NCI-H82 treated with DMSO at 0.1 percent for 48 hours (cell line): ENCODE data around the gene CHTF8.
A peak's percentile ranks its signal among the peaks of the same experiment; 100 is the strongest.
"Not testable (repeated sequence)": the region's sequence is repeated elsewhere in the genome, so short reads cannot be mapped to it uniquely, and the experiment has no call there.

Experiments
- DNase-seq: peaks from one replicate; lab custom pipeline; 2025; ENCODE audit not compliant: unreplicated experiment; lab: John Stamatoyannopoulos, UW

The CHTF8 gene

GRCh38 chr16:69132424-69133252 lies at the start of gene CHTF8, which contains the start of gene UTP4:
Gene CHTF8, minus strand, starts transcription at chr16:69132588. Its CDS starts 11,130 bp downstream, at chr16:69121458.
Gene UTP4, plus strand, starts transcription at chr16:69132649. Its CDS starts 811 bp downstream, at chr16:69133460.
- DNase-seq, result peak; percentile 30

GRCh38 chr16:69180011-69180338 lies 47.6 kb upstream of the CHTF8 start:
- DNase-seq, result no peak

GRCh38 chr16:69179328-69180010 lies 47.1 kb upstream of the CHTF8 start:
- no peak for DNase-seq

- no peak for DNase-seq
These were observed 43.8 kb upstream of the CHTF8 start for GRCh38 chr16:69176033-69176800.

GRCh38 chr16:69171325-69172084 lies 39.1 kb upstream of the CHTF8 start:
- DNase-seq, result no peak

- no peak for DNase-seq
These were observed 37.4 kb upstream of the CHTF8 start for GRCh38 chr16:69169607-69170352.

- DNase-seq, result no peak
These were observed 36.7 kb upstream of the CHTF8 start for GRCh38 chr16:69169051-69169450.

GRCh38 chr16:69166946-69167930 lies 34.9 kb upstream of the CHTF8 start:
- DNase-seq, result no peak

GRCh38 chr16:69166221-69166833 lies 33.9 kb upstream of the CHTF8 start:
- DNase-seq, result no peak

- no peak for DNase-seq
These were observed 33.2 kb upstream of the CHTF8 start for GRCh38 chr16:69165584-69165983.

GRCh38 chr16:69160192-69160591 lies 27.8 kb upstream of the CHTF8 start:
- DNase-seq, result no peak

- DNase-seq, result no peak
These were observed 24.8 kb upstream of the CHTF8 start for GRCh38 chr16:69157196-69157595.

GRCh38 chr16:69150146-69150865 lies 17.9 kb upstream of the CHTF8 start:
- peak; percentile 42 for DNase-seq

- not testable (repeated sequence) for DNase-seq
These were observed 17.2 kb upstream of the CHTF8 start for GRCh38 chr16:69149621-69150020.

- DNase-seq, result no peak
These were observed 13.3 kb upstream of the CHTF8 start for GRCh38 chr16:69145658-69146057.

GRCh38 chr16:69143116-69143515 lies 10.7 kb upstream of the CHTF8 start:
- DNase-seq, result no peak

- DNase-seq, result no peak
These were observed 9.5 kb upstream of the CHTF8 start for GRCh38 chr16:69141936-69142335.

- DNase-seq, result no peak
These were observed 8.6 kb upstream of the CHTF8 start for GRCh38 chr16:69141014-69141413.
